Measurements from ENCODE around the gene EGR4.

DNA sequence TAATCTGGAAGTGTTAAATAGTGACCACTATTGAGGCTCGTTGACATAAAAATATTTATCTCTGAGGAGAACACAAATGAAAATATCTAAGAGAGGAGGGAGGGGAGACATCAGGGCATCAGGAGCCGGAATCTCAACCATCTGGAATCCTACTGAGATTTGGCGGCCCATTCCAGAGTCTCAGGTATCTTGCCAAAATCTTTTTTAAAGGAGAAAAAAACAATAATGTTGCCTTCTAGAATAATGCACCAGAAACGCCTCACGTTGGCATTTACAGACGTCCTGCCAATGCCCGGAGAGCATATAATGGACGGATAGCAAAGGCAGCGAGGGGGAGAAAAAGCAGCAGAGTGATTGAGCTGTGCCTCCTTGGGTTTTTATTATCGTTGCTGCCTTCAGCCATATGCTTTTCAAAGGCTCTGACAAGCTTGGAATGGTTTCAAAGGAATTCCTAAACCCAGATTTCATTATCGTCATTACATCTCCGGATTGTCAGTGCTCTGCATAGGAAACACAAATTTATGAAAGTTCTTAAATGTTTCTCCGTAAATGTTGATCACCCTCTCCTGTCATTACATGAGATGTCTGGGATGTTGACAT, 30.9 kb upstream of the EGR4 start:
- TF ChIP-seq, protein P1, sequence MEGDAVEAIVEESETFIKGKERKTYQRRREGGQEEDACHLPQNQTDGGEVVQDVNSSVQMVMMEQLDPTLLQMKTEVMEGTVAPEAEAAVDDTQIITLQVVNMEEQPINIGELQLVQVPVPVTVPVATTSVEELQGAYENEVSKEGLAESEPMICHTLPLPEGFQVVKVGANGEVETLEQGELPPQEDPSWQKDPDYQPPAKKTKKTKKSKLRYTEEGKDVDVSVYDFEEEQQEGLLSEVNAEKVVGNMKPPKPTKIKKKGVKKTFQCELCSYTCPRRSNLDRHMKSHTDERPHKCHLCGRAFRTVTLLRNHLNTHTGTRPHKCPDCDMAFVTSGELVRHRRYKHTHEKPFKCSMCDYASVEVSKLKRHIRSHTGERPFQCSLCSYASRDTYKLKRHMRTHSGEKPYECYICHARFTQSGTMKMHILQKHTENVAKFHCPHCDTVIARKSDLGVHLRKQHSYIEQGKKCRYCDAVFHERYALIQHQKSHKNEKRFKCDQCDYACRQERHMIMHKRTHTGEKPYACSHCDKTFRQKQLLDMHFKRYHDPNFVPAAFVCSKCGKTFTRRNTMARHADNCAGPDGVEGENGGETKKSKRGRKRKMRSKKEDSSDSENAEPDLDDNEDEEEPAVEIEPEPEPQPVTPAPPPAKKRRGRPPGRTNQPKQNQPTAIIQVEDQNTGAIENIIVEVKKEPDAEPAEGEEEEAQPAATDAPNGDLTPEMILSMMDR (IDR thresholded peaks at IDR 0.05 in 8 of 11, conservative IDR thresholded peaks at IDR 0.05 in 3 of 11) = no peak
- no peak for TF ChIP-seq POLR2AphosphoS5 (IDR thresholded peaks at IDR 0.05)
